ENCODE data around the gene ARHGAP15.

Gene ARHGAP15

DNA sequence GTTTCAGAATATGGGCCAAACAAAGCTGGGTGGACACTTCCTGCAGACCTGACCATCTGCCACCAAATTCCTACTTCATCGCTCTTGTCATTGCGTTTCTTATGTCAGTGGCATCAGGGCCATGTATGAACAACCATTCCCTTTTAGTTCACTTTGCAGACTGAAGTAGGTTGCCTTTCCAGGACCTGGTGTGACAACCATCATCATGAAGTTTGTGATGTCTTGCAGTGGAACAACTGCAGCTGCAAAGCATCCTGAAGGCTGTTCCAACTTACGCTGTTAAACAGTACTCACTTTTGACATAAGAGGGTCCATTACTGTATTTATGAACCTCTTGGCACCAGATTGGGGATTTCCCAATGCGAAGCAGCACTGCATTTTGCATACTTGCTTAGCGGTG lies 511.6 kb downstream of the ARHGAP15 start:
- Histone ChIP-seq H3K36me3 (peaks cover 29% of the 10 kb centered on the region), H3K4me3 (ENCODE audit: low read depth in 1 of 2, low read length in 1 of 2) (no peak overlapping the region), H3K4me1 (ENCODE audit: control insufficient read depth in 1 of 2, insufficient read depth in 1 of 2, low read depth in 1 of 2, low read length in 1 of 2) (peaks cover 0 to 8% of the 10 kb centered on the region in 2 experiments), H3K27ac (no peak overlapping the region), H3K27me3 (no peaks in the 10 kb centered on the region), H3K9me3 (no peaks in the 10 kb centered on the region)
- TF ChIP-seq, protein P1, sequence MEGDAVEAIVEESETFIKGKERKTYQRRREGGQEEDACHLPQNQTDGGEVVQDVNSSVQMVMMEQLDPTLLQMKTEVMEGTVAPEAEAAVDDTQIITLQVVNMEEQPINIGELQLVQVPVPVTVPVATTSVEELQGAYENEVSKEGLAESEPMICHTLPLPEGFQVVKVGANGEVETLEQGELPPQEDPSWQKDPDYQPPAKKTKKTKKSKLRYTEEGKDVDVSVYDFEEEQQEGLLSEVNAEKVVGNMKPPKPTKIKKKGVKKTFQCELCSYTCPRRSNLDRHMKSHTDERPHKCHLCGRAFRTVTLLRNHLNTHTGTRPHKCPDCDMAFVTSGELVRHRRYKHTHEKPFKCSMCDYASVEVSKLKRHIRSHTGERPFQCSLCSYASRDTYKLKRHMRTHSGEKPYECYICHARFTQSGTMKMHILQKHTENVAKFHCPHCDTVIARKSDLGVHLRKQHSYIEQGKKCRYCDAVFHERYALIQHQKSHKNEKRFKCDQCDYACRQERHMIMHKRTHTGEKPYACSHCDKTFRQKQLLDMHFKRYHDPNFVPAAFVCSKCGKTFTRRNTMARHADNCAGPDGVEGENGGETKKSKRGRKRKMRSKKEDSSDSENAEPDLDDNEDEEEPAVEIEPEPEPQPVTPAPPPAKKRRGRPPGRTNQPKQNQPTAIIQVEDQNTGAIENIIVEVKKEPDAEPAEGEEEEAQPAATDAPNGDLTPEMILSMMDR (IDR thresholded peaks at IDR 0.05) = no peak

DNA sequence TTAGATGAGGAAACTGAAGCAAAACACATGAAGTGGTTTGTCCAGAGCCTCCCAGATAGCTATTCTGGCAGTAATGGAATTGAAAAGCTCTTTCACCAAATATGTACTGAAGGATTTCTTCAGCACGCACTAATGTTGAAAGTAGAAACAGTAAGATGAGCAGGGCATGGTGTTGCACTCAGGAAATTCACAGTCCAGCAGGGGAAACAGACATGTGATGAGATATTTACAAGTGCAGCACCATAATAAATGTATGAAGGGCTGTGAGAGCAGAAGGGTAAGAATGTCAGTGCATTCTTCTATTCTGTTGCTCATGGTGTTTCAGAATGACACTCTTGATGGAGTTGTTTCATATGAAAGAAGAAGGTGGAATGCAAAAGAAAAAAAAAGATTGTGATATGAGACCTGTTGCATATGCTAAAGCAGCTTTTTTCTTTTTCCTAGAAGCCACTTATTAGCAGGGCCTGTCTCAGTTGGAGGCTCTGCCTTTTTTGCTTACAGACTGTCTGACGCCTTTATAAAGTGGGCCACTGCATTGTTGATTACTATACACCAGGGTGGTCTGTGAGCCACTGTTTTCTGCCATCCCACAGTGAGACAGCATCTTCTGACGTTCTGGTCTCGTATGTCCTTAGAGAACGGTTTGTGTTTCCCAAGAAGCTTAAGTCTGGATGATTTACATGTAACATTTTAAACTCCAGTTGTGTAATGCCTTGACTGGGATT lies 516.9 kb downstream of the ARHGAP15 start:
- Histone ChIP-seq H3K4me3 (ENCODE audit: low read depth in 1 of 2, low read length in 1 of 2) (no peak overlapping the region), H3K27ac (no peak overlapping the region), H3K36me3 (peaks cover 20% of the 10 kb centered on the region), H3K27me3 (no peaks in the 10 kb centered on the region), H3K4me1 (ENCODE audit: control insufficient read depth in 1 of 2, insufficient read depth in 1 of 2, low read depth in 1 of 2, low read length in 1 of 2) (peaks cover 4 to 16% of the 10 kb centered on the region in 2 experiments), H3K9me3 (no peaks in the 10 kb centered on the region)
- TF ChIP-seq, protein P1 (IDR thresholded peaks at IDR 0.05) = no peak

DNA sequence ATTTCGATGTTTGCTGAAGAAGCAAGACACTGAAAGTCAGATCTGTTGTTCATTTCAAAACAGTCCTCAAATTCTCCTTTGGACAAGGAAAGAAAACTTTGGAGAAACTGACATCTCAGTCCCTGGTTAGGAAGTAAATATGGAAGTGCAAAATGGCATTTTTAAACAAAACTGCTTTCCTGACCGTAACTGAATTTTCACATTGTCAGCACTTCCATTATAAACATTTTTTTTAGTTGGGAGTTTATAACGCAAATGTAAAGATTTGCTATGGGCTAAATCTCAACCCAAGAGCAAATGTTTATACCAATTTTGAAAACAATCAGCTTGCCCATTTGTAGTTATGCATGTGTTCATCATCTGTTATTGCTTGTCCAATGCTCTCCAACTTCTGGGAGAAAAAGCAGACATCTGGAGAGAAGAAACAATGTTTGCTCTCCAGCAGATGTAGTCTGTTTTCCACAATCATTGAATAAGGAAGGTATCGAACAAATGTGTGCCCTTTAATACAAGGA lies 520.1 kb downstream of the ARHGAP15 start:
- H3K27ac ChIP-seq = no peak overlapping the region
- peaks cover 11% of the 10 kb centered on the region for H3K36me3 ChIP-seq
- no peaks in the 10 kb centered on the region for H3K9me3 ChIP-seq
- H3K27me3 ChIP-seq = no peaks in the 10 kb centered on the region
- TF ChIP-seq, protein P1 (IDR thresholded peaks at IDR 0.05) = no peak
- no peak overlapping the region for H3K4me3 ChIP-seq (ENCODE audit: low read depth in 1 of 2, low read length in 1 of 2)
- peaks cover 10 to 13% of the 10 kb centered on the region in 2 experiments for H3K4me1 ChIP-seq (ENCODE audit: control insufficient read depth in 1 of 2, insufficient read depth in 1 of 2, low read depth in 1 of 2, low read length in 1 of 2)

DNA sequence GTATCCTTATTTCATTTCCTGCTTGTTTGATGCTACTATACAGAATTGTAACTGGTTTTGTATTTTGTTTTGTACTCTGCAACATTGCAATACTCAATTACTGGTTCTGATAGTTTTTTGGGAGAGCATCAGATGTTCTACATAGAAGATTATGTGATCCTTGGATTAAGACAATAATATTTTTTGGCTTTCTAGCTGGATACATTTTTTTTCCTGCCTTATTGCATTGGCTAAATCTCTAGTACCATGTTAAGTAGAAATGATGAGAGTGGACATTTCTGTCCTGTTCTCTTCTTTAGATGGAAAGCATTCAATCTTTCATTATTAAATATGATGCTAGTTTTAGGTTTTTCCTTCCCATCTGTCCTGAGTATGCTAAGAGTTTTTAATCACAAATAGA lies 523.5 kb downstream of the ARHGAP15 start:
- H3K4me1 ChIP-seq (ENCODE audit: control insufficient read depth in 1 of 2, insufficient read depth in 1 of 2, low read depth in 1 of 2, low read length in 1 of 2) = peaks cover 10 to 13% of the 10 kb centered on the region in 2 experiments
- H3K27me3 ChIP-seq = no peaks in the 10 kb centered on the region
- H3K27ac ChIP-seq = no peak overlapping the region
- TF ChIP-seq, protein P1 (IDR thresholded peaks at IDR 0.05) = no peak
- no peaks in the 10 kb centered on the region for H3K36me3 ChIP-seq
- H3K4me3 ChIP-seq (ENCODE audit: low read depth in 1 of 2, low read length in 1 of 2) = no peak overlapping the region
- no peaks in the 10 kb centered on the region for H3K9me3 ChIP-seq

DNA sequence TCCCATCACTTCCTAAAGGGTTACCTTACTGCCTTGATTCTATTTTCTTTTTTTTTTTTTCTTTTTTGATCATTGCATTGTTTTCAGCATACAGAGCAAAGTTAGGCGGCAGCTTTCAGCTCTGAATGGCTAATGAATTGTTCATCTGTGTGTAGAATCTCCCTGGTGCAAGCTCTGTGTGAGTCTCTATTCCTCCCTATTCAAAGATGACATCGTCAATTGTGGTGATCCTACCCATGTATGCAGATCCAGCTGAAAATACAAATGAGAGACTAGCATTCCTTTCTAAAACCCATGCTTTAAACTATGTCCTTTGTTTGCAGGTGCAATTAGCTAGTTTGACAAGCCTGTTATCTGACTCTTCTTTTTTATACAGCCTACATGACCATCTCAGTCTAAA lies 539.0 kb downstream of the ARHGAP15 start:
- H3K36me3 ChIP-seq = peaks cover 5% of the 10 kb centered on the region
- H3K4me3 ChIP-seq (ENCODE audit: low read depth in 1 of 2, low read length in 1 of 2) = no peak overlapping the region
- H3K9me3 ChIP-seq = no peaks in the 10 kb centered on the region
- H3K4me1 ChIP-seq (ENCODE audit: control insufficient read depth in 1 of 2, insufficient read depth in 1 of 2, low read depth in 1 of 2, low read length in 1 of 2) = peaks cover 9% of the 10 kb centered on the region in 2 experiments
- no peak overlapping the region for H3K27ac ChIP-seq
- H3K27me3 ChIP-seq = no peaks in the 10 kb centered on the region
- TF ChIP-seq, protein P1 (IDR thresholded peaks at IDR 0.05) = no peak

All from neutrophil (primary cell).